ENCODE results near the gene PRSS33. TPM values are rescaled to one million over a fixed set of nuclear protein-coding genes. Genes with fewer than 3 reads are reported as not detected.

Gene PRSS33
- total RNA-seq, 1 experiment from 2014 or later = not detected

DNA sequence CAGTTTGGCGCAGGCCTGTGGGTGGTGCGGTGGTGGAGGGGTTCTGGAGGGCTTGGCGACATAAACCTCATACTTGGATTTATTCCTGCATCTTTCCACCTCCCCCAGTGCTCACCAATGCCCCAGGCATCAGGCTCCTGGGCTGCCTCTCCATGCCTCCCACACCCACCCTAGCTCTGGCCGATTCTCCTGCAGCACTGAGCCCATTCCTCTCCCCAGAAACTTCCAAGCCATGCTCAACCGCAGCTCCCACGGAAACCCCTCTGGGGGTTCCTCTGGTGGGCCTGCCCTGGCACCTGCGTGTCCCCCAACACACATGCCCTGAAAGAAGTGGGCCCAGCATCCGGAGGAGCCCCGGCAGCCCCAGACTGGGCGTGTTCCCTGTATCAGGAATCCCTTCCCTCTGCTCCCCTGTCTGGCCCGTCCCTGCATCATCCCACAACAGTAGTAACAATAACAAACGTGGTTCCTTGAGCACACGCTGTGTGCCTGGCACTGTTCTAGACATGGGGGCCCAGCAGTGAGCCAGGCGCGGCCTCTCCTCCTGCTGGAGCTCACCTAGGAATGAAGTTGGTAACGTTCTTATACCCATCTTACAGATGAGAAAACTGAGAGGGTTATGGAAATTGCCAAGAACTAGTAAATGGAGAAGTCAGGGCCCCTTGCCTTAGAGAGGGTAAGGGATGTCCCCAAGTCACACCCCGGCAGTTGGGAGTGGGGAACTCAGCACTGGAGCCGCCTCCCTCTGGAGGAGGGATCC, 32.0 kb upstream of the PRSS33 start:
- Histone ChIP-seq H3K79me1 (ENCODE audit: insufficient read depth, low read depth, low read length, poor library complexity, severe bottlenecking) (no peaks in the 10 kb centered on the region), H3K56ac (ENCODE audit: insufficient read length, low read depth, low read length) (no peak overlapping the region), H4K5ac (ENCODE audit: insufficient read length, low read depth, low read length) (no peak overlapping the region), H3K18ac (ENCODE audit: insufficient read length, low read depth, low read length) (no peak overlapping the region), H2BK12ac (ENCODE audit: insufficient read length, low read depth, low read length) (no peak overlapping the region), H3K14ac (ENCODE audit: insufficient read depth, low read length) (no peak overlapping the region; the same call in 1 of the 2 replicates), H4K20me1 (ENCODE audit: control insufficient read depth, insufficient read depth, insufficient read length) (no peaks in the 10 kb centered on the region), H3K4me1 (ENCODE audit: insufficient read depth, low read length) (no peaks in the 10 kb centered on the region), H4K8ac (replicated peaks; ENCODE audit: insufficient read length, low read depth, low read length) (no peak overlapping the region), H2AFZ (ENCODE audit: low read length) (no peak overlapping the region), H3K23ac (ENCODE audit: insufficient read length, low read depth, low read length) (no peak overlapping the region), H2AK5ac (ENCODE audit: insufficient read length, low read length) (no peak overlapping the region), H3K79me2 (ENCODE audit: insufficient read depth, low read length) (no peaks in the 10 kb centered on the region), H3K9me3 (ENCODE audit: control insufficient read depth, low read depth, low read length) (no peaks in the 10 kb centered on the region), H3K23me2 (ENCODE audit: insufficient read length, low read depth, low read length, poor library complexity, severe bottlenecking) (no peaks in the 10 kb centered on the region), H3K9ac (ENCODE audit: extremely low read depth, insufficient read length, low read length) (no peak overlapping the region), H4K91ac (ENCODE audit: insufficient read length, low read depth, low read length) (no peak overlapping the region), H2BK5ac (ENCODE audit: insufficient read length, low read length) (no peak overlapping the region), H3K27ac (ENCODE audit: insufficient read length, low read depth, low read length) (no peak overlapping the region), H3T11ph (ENCODE audit: low read length) (no peak overlapping the region), H2BK20ac (ENCODE audit: low read depth, low read length, poor library complexity, severe bottlenecking) (no peak overlapping the region), H3K27me3 (ENCODE audit: insufficient read depth, low read length) (no peaks in the 10 kb centered on the region), H3K4ac (ENCODE audit: low read depth, low read length) (no peak overlapping the region), H3K4me2 (ENCODE audit: insufficient read depth, insufficient read length, low read length) (no peak overlapping the region), H2BK120ac (ENCODE audit: low read depth, low read length, poor library complexity, severe bottlenecking) (no peak overlapping the region), H2BK15ac (ENCODE audit: low read depth, low read length) (no peak overlapping the region)
- H3K36me3 Mint-ChIP-seq (ENCODE audit: insufficient read depth in 1 of 3, low read depth in 3 of 3) = no peaks in the 10 kb centered on the region; a peak in 1 of 7 replicates
- no peak overlapping the region for H3K27ac Mint-ChIP-seq
- TF ChIP-seq, protein P1, sequence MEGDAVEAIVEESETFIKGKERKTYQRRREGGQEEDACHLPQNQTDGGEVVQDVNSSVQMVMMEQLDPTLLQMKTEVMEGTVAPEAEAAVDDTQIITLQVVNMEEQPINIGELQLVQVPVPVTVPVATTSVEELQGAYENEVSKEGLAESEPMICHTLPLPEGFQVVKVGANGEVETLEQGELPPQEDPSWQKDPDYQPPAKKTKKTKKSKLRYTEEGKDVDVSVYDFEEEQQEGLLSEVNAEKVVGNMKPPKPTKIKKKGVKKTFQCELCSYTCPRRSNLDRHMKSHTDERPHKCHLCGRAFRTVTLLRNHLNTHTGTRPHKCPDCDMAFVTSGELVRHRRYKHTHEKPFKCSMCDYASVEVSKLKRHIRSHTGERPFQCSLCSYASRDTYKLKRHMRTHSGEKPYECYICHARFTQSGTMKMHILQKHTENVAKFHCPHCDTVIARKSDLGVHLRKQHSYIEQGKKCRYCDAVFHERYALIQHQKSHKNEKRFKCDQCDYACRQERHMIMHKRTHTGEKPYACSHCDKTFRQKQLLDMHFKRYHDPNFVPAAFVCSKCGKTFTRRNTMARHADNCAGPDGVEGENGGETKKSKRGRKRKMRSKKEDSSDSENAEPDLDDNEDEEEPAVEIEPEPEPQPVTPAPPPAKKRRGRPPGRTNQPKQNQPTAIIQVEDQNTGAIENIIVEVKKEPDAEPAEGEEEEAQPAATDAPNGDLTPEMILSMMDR (conservative IDR thresholded peaks at IDR 0.05) = no peak
- H3K4me3 Mint-ChIP-seq = no peak overlapping the region
- WGBS (ENCODE audit: extremely low coverage, insufficient read length, low lambda C conversion rate) = no CpG with 5 or more reads among the region's 18 CpGs
- H3K9me3 Mint-ChIP-seq = no peaks in the 10 kb centered on the region
- no peak for DNase-seq
- no peaks in the 10 kb centered on the region; a peak in 1 of 4 replicates for H3K4me1 Mint-ChIP-seq
- no peaks in the 10 kb centered on the region for H3K27me3 Mint-ChIP-seq (ENCODE audit: low read depth)
